ENCODE results near the gene OSGIN1.

The OSGIN1 gene, protein sequence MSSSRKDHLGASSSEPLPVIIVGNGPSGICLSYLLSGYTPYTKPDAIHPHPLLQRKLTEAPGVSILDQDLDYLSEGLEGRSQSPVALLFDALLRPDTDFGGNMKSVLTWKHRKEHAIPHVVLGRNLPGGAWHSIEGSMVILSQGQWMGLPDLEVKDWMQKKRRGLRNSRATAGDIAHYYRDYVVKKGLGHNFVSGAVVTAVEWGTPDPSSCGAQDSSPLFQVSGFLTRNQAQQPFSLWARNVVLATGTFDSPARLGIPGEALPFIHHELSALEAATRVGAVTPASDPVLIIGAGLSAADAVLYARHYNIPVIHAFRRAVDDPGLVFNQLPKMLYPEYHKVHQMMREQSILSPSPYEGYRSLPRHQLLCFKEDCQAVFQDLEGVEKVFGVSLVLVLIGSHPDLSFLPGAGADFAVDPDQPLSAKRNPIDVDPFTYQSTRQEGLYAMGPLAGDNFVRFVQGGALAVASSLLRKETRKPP

DNA sequence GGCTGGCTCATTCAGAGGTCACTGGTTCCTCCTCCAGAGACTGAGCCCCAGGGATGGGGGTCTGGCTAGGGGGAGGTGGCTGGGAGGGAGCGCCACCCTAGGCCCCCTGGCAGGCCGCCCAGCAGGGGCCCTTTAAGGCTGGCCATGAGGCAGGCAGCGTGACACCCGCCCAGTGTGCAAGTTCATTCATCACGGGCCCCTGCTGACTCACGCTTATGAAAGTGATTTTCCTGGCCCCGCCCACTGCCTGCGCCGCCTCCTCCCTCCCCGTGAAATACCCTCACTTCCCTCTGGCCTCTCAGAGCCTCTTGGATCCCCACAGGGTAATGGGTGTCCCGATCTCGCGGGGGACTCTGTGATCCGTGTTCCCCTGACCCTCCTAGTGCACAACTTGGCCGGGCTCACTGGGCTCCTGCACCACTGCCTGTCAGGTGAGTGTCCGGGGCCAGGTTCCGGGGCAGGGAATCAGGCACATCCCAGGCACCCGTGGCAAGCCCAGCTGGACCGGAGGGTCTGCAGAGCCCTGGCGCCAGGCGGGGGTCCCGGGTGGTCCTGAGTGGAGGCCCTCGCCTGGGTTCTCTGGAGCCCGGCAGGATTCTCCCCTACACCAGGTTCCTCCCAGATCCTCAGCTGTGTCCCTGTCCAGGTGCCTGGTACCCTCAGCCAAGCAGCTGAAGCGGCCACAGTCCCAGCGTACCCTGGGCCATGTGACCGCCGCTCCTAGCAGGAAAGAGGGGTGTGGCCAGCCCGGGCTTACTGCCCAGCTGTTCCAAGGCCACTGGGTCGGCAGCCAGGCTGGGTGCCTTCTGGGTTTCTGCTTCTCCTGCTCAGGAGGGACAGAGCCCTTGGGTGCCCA lies at the start of gene OSGIN1:
Gene OSGIN1 (plus strand): TSS at position 301 of the 856 bp plus-strand sequence. CDS start 4,432 bp downstream, outside the sequence.
- DNase-seq: peak; percentile 35

DNA sequence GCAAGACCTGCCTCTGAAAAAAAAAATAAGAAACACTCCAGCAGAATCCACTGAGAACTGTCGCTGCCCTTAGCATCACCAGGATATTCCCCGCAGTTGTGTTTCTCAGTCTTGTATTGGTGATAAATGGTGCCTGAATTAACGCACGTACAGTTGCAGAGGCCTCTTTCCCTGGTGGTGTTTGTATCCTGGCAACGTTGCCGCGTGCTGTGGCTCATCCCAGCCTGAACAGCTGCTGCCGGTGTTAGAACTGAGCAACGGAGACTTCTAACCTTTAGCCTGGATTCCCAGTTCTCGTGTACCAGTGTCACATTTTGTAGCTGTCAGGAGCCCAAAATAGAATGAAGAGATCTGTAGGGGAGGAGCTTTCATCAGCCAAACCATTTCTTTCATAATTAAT lies 49.3 kb upstream of the OSGIN1 start:
- no peak for DNase-seq

DNA sequence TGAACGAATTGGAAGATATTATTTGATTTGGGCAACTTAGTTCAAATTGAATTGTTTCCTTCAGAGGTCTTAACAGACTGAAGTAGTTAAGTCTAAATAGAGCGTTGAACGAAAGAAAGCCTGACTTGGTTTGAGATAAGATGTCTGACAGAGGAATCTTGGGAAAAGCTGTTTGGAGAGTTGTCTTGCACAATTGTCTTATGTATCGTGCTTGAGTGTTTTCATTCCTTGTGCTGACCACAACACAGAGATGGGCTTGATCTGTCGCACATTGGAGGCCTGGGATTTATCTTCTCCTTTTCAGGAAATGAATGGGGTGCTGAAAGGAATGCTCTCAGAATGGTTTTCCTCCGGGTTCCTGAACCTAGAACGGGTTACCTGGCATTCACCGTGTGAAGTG lies 46.4 kb upstream of the OSGIN1 start:
- DNase-seq: no peak

DNA sequence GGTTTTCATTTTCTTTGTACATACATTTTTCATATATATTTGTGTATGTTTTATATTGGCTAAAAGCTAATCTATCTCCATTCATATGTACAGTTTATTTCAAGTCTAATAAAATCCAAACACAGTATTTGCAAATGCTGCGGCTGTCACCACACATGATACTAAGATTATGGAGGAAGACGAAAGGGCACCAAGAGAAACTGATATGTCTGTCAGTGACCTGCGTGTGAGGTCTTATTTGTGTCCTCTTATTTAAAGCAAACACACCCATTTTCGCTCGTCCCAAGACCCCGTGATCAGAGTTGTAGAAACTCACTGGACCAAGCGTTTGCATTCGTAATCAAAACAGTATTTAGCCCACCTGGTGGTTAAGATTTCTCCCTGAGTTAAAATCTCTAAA lies 45.9 kb upstream of the OSGIN1 start:
- DNase-seq: no peak

DNA sequence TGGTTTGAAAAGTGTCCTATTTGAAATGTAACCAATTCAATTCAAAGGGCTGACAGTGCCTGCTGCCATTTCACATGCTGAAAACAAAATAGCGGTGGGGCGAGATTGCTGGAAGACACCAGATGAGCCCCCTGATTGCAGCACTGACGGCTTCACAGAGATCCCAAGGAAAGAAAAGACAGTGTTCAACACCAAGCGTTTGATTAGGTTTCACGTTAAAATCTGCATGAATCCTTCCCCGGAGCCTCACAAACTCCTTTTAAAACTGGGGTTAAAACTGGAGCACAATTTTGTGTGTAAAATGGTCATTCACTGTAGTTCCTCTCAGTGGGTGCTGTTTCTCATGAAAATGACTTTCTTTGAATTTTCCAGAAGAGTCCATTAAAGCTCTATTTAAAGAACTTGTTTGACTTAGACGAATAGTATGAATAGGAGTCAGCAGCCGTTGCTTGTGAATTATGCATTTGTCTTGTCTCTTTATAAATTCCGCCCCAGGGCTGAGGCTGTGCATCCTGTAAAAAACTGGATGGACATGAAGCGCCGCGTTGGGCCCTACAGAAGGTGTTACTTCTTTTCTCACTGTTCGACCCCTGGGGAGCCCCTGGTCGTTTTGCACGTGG lies 45.3 kb upstream of the OSGIN1 start:
- no peak for DNase-seq

DNA sequence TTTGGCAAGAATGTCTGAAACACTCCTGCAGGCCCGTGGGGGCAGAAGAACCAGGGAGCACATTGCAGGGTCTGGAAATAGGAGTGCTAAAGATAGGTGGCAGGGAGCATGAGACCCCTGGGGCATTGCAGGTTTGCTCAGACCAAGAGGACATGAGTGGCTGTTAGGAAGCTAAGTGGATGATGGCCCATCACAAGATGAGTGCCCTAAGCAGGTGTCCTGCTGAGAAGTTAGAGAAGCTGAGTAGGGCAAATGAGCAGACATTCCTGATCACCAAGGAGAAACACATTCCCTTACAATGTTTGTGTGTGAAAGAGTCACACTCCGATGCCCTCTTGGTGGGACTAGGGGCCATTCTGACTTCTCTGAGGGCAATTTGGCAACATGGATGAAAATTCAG lies 44.2 kb upstream of the OSGIN1 start:
- no peak for DNase-seq

DNA sequence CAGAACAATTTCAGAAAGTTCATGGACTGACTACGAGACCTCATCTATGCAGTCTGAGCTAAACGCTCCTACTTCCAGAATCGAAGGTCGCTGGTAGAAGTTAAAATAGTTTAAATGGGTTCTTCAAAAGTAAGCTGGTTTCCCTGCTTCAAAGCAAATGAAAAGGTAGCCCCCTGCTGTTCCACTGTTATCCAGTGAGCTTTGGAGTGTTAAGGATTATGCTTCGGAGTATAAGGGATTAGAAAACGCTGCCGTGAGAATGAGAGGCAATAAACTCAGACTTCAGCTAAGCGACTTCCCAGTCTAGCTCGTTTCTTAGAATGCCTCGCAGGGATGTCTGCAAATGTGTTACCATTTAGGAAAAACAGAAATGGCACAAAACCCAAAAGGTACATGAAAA lies 41.8 kb upstream of the OSGIN1 start:
- no peak for DNase-seq

DNA sequence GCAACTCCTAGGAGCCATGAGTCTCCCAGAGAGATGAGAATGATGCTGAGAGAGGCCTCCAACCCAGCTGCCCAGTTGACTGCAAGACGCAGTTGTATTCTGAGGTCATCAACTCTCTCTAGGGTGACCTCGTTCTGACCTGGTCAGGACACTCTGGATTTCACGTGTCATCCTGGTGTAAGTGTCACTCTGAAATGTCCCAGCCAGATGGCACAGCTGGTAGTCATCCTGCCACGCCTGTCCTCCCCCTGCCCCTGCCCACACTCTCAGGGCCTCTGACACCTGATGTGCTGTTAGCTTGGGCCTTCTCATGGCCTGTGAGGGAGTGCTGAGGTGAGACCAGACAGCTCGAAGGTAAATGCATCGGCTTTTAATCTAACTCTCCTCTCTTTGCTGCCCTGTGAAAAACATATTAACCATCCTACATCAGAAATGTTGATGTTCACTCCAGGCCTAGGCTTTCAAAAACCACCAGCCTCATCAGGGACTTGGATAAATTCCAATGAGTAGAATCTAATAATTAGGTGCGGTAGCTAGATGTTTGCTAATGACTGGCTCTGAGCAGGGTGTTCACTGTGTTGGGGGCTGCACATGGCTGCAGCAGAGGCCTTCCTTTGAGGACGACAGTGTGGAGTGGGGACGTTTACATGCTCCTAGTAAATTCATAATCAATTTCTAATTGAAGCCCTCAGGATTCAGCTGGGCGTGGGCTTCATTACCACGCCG lies 40.4 kb upstream of the OSGIN1 start:
- no peak for DNase-seq

DNA sequence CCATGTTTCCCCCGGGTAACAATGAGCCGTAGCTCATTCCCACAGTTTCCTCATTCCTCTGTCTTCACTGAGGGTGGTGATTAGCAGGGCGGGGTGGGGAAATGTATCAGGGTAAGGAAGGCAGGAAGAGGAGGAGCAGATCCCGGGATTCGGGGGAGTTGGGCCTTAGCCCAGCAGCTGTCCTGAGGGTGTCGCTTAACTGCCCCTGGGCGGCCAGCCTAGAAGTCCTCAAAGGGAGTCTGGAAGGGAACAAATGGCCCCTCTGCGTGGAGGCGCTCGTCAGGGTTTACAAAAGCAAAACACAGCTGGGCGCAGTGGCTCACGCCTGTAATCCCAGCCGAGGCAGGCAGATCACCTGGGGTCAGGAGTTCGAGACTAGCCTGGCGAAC lies 39.8 kb upstream of the OSGIN1 start:
- DNase-seq: no peak

DNA sequence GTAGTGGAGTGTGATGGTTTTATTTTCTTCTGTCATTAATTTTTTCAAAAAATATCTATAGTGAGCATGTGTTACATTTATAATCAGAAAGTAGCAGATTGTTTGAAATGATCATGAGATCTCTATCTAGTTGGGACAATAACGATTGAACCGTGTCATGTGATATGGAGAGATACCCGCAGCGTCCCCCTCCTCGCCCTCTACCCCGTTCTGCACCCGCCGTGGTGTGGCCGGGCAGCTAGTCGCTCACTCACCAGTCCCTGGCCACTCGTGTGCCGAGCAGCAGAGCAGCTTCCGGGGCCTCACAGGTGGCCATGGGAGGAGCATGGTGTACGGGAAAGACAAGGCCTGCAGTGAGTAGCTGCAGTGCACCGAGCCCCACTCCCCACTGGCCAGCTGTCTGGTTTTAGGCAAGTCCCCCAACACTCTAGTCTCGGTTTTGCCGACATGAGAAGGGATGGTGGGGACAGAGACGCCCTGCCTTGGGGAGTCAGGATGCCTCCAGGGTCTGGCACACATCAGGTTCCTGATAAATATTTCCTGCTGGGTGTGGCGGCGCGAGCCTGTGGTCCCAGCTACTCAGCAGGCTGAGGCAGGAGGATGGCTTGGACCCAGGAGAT lies 38.8 kb upstream of the OSGIN1 start:
- no peak for DNase-seq

DNA sequence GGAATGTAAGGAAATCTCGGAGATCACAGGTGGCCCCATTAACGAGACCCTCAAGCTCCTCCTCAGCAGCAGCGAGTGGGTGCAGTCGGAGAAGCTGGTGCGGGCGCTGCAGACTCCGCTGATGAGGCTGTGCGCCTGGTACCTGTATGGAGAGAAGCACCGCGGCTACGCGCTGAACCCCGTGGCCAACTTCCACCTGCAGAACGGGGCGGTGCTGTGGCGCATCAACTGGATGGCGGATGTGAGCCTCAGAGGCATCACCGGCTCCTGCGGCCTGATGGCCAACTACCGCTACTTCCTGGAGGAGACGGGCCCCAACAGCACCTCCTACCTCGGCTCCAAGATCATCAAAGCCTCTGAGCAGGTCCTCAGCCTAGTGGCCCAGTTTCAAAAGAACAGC lies 38.0 kb upstream of the OSGIN1 start:
- DNase-seq: no peak

DNA sequence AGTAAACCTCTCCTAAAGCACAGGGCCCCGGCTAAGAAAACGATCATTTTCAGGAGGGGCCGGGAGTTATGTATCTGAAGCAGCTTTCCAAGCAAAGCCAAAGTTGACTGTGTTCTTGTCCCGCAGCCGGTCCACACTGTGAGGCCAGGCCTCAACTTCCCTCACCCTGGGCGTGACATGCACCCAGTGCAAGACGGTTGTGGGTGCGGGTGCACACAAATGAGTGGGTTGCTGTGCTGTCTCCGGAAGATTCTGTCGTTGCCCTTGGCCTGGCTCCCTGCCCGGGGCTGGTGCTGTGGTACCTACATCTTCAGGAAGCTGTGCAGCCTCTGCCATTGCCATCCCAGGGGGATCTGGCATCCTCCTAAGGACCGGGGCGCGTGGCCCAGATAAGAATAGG lies 37.5 kb upstream of the OSGIN1 start:
- DNase-seq: no peak

DNA sequence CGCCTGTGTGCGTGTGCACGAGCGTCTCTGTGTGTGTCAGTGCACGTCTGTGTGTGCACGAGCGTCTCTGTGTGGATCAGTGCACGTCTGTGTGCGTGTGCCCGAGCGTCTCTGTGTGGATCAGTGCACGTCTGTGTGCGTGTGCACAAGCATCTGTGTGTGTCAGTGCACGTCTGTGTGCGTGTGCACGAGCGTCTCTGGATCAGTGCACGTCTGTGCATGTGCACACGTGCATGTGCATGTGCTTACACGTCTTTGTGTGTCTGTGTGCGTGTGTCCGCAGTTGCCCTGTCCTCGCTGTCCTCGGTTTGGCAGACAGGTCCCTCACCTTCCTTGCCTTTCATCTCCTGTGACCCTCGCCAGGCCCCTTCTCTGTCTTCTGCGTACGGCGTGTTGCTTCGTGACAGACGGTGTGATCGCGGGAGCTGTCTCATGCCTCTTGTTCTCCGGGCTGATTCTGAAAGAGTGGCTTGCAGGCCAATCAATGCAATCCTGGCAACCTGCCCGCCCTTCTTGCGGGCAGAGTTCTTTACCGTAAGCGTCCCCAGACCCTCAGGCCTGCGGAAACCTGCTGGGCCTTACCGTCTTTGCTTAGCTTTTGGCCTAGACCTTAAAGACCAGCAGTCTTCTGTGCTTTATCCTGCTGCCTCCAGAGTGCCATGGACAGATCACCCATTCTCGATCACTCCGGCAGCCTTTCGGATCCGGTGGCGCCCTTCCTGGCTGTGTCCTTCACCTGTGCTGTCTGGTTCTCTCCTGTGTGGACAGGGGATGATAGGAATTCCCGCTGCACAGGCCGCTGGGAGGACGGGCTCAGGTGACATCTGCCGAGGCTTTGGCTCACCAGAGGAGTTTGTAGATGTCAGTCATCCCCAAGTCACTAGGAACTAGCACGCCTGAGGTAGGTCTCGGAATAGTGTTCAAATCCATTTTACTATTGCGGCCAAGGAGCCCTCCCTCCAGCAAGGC lies 35.6 kb upstream of the OSGIN1 start:
- no peak for DNase-seq

DNA sequence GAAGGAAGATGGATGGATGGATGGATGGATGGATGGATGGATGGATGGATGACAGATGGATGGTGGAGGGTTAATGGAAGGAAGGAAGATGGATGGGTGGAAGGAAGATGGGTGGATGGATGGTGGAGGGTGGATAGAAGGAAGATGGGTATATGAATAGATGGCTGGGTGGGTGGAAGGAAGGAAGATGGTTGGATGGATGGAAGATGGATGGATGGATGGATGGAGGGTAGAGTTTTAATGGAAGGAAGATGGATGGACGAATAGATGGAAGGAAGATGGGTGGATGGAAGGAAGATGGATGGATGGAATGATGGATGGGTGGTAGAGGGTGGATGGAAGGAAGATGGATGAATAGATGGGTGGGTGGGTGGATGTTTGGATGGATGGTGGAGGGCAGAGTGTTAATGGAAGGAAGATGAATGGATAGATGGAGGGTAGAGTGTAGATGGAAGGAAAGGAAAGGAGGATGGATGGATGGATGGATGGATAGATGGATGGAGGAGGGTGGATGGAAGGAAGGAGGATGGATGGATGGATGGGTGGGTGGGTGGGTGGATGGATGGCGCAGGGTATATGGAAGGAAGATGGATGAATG lies 32.0 kb upstream of the OSGIN1 start:
- DNase-seq: no peak

DNA sequence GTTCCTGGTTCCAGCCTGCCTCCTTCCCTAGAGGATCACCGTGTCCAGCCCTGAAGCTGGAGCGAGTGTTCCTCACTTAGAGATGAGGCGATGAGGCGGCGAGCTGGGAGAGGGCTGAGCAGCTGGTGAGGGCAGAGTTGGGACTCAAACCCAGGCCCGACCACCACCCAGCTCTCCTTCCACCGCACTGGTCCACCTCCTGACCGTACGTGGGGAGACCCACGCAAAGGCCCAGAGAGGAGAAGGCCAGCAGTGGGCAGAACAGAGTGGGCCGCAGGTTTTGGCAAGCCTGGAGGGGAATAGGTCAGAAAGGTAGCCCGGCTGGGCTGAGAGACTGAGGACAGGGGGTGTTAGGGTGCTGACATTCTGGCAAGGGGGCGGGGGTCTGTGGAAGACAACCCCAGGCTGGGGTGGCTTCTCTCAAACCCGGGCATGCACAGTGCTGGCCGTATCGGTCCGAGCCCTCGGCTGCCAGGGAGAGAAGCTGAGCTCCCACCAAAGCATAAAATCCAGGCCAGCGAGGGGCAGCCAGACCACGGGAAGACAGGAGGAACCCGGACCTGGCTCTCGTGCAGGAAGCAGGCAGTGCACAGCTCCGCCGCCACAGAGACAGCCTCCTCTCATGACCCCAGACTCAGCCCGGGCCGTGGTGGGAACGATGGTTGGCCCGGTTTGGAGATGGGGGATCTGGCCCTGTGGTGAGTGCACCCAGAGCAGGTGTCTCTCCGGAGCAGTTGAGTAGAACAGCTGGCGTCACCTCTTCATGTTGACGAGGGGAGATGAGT lies 29.3 kb upstream of the OSGIN1 start:
- no peak for DNase-seq

DNA sequence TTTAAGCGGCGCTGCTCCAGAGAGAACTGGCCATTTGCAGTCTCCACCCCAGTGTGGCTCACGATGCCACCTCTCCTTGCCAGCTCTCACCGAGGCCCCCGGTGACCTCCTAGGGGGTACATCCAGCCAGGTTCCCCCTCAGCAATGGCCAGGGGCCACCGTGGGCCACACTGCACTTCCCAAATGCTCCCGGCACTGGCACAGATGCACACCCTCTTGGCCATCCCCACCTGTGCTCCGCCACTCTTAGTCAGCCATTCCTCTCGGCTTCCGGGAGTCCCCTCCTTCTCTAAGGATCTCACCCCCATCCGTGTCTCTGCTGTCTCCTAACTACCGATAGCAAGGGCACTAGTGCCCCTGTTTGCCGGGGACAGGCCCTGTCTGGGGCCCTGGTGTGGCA lies 28.4 kb upstream of the OSGIN1 start:
- no peak for DNase-seq

DNA sequence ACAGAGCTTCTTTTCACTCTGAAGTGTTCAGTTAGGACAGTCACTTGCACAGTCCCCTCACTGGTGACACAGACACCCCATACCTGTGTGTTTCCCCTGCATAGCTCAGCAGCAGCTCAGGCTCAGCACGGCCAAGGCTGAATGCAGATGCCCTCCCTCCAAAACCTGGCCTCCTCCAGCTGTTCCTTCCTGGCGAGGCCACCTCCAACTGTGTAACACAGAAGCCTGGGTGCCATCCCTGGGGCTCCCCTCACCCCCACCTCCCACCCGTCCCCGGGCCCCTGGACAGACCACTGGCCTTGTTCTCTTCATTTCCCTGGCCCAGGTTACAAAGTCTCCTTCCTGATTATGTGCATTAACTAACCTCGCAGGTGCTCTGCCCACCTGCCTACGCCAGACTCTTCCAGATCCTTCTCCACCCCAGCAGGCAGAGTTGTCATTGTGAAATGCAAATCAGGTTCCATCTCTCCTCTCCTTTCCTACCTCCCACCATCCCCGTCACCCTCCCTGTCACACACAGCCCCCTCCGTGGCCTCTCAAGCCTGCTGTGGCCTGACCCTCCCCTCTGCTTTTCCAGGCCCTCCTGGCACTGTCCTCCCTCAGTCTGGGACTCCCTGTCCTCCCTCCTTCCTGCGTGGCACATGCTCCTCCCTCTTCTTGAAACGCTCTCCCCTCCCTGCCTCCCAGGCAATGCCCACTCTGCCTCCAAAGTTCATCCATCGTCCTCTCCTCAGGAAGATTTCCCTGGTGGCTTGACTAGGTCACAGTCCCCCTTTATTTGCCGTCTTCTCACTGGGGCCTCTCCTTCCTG lies 27.7 kb upstream of the OSGIN1 start:
- DNase-seq: no peak

DNA sequence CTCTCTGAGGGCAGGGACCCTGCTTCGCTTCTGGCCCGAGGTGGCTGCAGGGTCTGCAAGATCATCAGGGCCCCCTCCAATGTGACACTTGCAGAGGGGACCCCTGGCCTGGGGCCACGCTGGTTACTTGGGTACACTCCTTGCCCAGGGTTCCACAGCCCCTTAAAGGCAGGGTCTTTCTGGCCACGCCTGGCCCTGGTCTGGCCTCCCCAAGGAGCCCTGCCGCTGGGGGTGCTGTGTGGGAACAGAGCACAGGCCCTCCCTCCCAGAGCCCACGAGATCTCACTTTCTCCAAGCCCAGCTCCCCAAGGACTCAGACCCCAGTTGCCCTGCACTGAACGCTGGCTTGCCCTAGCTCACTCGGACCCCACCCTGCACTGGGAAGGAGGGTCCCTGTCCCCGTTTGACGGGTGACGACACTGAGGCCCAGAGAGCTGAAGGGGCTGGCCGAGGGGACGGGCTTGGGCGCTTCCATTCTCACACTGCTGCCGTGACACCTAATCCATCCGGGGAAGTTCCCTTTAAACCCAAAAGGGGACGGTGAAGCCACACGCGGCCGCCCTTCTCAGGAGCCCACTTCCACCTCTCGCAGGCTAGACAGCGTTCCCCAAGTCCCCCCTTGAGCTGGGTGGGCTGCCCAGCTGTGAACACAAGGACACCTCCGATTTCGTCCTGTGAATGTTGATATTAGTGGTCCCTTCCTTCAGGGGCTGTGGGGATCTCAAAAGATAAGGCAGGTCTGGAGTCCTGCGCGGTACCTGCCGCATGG lies 26.9 kb upstream of the OSGIN1 start:
- DNase-seq: no peak
